Measurements from ENCODE around the gene PAK1. TPM values are rescaled to one million over a fixed set of nuclear protein-coding genes. Genes with fewer than 3 reads are reported as not detected.

The PAK1 gene
- total and polyA plus RNA-seq, 10 of the 15 experiments (the other 5 are each of a cell fraction or from before 2014, with no cell fraction given): 43.8 to 321 (median 110) TPM

DNA sequence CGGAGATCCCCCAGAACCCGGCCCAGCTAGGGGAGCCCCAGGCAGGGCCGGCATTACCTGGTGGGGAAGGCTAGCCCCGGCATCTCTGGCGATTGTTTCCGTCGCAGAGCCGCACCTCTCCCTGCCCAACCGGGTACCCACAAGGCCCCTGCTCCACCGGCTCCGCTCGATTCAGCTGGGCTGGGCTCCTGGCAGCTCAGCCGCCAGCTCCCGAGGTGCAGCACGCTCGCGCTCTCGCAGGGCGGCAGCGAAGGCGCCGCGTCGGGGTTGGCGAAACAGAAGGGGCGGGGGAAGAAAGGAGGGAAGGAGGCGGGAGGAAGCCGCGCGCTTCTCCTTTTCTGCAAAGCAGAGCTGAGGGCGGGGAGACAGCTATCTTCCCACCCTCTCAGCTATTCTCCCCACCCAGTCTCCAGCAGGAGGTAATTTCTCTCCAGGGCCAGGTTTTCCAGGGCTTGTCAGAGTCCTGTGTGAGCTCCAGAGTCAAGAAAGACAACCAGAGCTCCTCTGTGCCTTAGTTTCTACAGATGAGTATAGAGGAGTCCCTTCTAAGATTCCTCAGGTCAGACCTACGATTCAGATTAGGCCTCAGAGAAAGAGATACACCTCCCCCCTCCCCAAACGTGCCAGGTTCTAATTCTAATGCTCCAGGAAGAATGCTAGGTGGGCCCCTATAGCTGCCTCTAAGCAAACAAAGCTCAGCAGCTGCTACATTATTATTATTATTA, 62.0 kb downstream of the PAK1 start (continued):
- TF ChIP-seq, protein P1, sequence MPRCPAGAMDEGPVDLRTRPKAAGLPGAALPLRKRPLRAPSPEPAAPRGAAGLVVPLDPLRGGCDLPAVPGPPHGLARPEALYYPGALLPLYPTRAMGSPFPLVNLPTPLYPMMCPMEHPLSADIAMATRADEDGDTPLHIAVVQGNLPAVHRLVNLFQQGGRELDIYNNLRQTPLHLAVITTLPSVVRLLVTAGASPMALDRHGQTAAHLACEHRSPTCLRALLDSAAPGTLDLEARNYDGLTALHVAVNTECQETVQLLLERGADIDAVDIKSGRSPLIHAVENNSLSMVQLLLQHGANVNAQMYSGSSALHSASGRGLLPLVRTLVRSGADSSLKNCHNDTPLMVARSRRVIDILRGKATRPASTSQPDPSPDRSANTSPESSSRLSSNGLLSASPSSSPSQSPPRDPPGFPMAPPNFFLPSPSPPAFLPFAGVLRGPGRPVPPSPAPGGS (IDR thresholded peaks at IDR 0.05; ENCODE audit: borderline replicate concordance, insufficient read depth, low read depth, low read length, poor library complexity, severe bottlenecking): peak; percentile 32
- TF ChIP-seq, protein P2, sequence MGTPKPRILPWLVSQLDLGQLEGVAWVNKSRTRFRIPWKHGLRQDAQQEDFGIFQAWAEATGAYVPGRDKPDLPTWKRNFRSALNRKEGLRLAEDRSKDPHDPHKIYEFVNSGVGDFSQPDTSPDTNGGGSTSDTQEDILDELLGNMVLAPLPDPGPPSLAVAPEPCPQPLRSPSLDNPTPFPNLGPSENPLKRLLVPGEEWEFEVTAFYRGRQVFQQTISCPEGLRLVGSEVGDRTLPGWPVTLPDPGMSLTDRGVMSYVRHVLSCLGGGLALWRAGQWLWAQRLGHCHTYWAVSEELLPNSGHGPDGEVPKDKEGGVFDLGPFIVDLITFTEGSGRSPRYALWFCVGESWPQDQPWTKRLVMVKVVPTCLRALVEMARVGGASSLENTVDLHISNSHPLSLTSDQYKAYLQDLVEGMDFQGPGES (IDR thresholded peaks at IDR 0.05): no peak
- TF ChIP-seq, protein P3, sequence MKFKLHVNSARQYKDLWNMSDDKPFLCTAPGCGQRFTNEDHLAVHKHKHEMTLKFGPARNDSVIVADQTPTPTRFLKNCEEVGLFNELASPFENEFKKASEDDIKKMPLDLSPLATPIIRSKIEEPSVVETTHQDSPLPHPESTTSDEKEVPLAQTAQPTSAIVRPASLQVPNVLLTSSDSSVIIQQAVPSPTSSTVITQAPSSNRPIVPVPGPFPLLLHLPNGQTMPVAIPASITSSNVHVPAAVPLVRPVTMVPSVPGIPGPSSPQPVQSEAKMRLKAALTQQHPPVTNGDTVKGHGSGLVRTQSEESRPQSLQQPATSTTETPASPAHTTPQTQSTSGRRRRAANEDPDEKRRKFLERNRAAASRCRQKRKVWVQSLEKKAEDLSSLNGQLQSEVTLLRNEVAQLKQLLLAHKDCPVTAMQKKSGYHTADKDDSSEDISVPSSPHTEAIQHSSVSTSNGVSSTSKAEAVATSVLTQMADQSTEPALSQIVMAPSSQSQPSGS (IDR thresholded peaks at IDR 0.05; ENCODE audit: low read length): no peak
- no peak for TF ChIP-seq EED (IDR thresholded peaks at IDR 0.05; ENCODE audit: low read depth)
- TF ChIP-seq ETV6 (conservative IDR thresholded peaks at IDR 0.05 in 1 of 2, IDR thresholded peaks at IDR 0.05 in 1 of 2; ENCODE audit: borderline replicate concordance in 1 of 2, low read depth in 1 of 2): no peak
- peak; percentile 18; the same call in 1 of the 2 replicates for TF ChIP-seq SMC3 (IDR thresholded peaks at IDR 0.05; ENCODE audit: borderline replicate concordance, low read length)
- TF ChIP-seq EGR1 (IDR thresholded peaks at IDR 0.05; ENCODE audit: borderline replicate concordance in 1 of 2, low read depth in 2 of 2, low read length in 2 of 2): no peak
- no peak for TF ChIP-seq BRCA1 (IDR thresholded peaks at IDR 0.05; ENCODE audit: low read depth, low read length)
- no peak for TF ChIP-seq RCOR1 (conservative IDR thresholded peaks at IDR 0.05; ENCODE audit: low read depth, low read length)
- no peak for TF ChIP-seq KDM1A (IDR thresholded peaks at IDR 0.05; ENCODE audit: borderline replicate concordance)
- no peak for TF ChIP-seq CHD2 (IDR thresholded peaks at IDR 0.05; ENCODE audit: borderline replicate concordance, low read depth, low read length)
- TF ChIP-seq MTA2 (IDR thresholded peaks at IDR 0.05; ENCODE audit: low read depth): no peak
- TF ChIP-seq CEBPB (IDR thresholded peaks at IDR 0.05; ENCODE audit: borderline replicate concordance in 1 of 2, low read depth in 2 of 2, low read length in 2 of 2): no peak
- TF ChIP-seq NFIC (IDR thresholded peaks at IDR 0.05; ENCODE audit: low read depth, low read length): no peak
- TF ChIP-seq IKZF2 (IDR thresholded peaks at IDR 0.05): no peak
- TF ChIP-seq, protein P4, sequence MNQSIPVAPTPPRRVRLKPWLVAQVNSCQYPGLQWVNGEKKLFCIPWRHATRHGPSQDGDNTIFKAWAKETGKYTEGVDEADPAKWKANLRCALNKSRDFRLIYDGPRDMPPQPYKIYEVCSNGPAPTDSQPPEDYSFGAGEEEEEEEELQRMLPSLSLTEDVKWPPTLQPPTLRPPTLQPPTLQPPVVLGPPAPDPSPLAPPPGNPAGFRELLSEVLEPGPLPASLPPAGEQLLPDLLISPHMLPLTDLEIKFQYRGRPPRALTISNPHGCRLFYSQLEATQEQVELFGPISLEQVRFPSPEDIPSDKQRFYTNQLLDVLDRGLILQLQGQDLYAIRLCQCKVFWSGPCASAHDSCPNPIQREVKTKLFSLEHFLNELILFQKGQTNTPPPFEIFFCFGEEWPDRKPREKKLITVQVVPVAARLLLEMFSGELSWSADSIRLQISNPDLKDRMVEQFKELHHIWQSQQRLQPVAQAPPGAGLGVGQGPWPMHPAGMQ (IDR thresholded peaks at IDR 0.05; ENCODE audit: borderline replicate concordance): no peak
- TF ChIP-seq, protein P5, sequence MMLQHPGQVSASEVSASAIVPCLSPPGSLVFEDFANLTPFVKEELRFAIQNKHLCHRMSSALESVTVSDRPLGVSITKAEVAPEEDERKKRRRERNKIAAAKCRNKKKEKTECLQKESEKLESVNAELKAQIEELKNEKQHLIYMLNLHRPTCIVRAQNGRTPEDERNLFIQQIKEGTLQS (IDR thresholded peaks at IDR 0.05; ENCODE audit: borderline replicate concordance, extremely low read depth, low read depth, low read length): no peak
- TF ChIP-seq RUNX3 (IDR thresholded peaks at IDR 0.05; ENCODE audit: low read length): no peak
- peak; percentile 53 for TF ChIP-seq HDAC6 (IDR thresholded peaks at IDR 0.05; ENCODE audit: unreplicated experiment)
- no peak for TF ChIP-seq PAX8 (IDR thresholded peaks at IDR 0.05)
- TF ChIP-seq, protein P6, sequence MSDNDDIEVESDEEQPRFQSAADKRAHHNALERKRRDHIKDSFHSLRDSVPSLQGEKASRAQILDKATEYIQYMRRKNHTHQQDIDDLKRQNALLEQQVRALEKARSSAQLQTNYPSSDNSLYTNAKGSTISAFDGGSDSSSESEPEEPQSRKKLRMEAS (IDR thresholded peaks at IDR 0.05; ENCODE audit: low read depth, low read length): peak; percentile 47; the same call in 1 of the 2 replicates
- TF ChIP-seq JUND (IDR thresholded peaks at IDR 0.05; ENCODE audit: low read depth, low read length): no peak
- TF ChIP-seq NRF1 (conservative IDR thresholded peaks at IDR 0.05; ENCODE audit: low read depth, low read length): no peak
- TF ChIP-seq SMARCA5 (IDR thresholded peaks at IDR 0.05): no peak
- no peak for TF ChIP-seq RBBP5 (conservative IDR thresholded peaks at IDR 0.05)

Data from GM12878 (cell line).